Dermis blood vessel endothelial cell (primary cell): ENCODE measurements around the gene PLAC1. TPM values are rescaled to one million over a fixed set of nuclear protein-coding genes. Genes with fewer than 3 reads are reported as not detected.

Experiments used
- DNase-seq: peaks from one replicate; pipeline ENCODE4 v3.0.0; 2010
- total RNA-seq: library from RNA; depleted of rRNA; stranded (reverse); fragments of >200 nt; gene quantifications from 2 replicates; pipeline ENCODE4 v1.2.3, GENCODE V29; 2014

Gene PLAC1
- not detected in 2 replicates for total RNA-seq

- no peak for DNase-seq
Measured at GRCh38 chrX:134658002-134658759, at the start of gene PLAC1. Gene PLAC1, minus strand, starts transcription at chrX:134658471. Its CDS starts 91,789 bp downstream, at chrX:134566682.

DNA sequence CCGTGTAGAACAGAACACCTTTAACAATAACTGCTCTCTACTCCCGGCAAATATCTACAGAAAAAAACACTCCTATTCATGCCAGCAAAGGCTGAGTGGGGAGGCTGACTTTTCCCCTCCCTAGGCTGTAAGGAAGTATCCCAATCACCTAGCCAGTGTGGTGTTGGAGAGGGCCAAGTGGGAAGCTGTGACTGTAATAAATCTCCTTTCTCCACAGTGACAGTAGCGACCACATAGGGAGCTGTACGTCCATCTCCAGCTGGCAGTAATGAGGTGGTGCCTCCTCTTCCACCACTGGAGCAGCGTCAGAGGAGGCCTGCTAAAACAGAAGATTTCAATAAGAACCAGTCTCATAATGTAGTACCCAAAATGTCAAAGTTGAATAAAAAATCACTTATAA is 47.9 kb upstream of the PLAC1 start:
- DNase-seq: no peak

- peak; percentile 48 for DNase-seq
Measured at GRCh38 chrX:134695999-134696398, 37.7 kb upstream of the PLAC1 start.

DNA sequence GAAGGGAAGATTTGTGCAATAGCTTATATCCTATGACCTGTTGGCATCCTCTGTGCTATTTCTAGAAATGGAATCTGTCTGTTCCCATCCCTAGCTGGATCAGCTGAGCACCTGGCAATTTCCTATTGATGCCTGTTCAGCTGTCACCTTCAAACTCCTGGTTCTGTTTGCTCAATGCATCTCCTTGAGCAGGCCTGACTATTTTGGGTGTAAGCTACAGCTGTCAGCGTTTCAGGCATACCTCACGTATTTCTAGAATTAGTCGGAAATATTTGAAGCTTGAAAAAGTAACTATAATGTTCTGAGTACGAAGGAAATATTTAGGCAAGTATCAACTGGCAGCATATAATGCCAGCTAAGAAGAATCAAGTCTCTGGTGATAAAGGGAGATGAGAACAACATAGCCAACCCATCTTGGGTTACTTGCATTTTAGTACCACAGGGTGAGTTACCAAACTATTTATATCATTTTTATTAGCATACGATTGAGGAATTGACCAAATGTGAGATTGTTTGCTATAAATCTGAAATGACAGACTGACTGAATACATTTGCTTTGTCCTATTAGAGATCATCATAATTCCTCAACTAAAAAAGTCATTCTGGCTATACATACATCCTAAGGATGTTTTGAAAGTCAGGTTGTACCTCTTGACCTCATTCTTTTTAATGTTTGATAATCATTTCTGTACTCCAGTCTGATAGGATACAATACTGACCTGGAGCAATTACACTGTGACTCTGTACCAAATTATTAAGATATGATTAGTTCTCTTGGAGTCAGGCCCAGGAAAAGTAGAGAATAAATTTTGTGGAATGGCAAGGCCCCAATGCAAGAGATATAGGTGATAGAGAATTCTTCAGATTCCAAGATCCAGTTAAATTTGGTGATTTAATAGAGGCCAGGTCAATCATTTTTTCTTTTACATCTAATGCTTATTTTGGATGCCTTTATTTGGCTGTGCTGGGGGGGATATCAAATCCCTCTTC is 36.4 kb upstream of the PLAC1 start:
- no peak for DNase-seq

GRCh38 chrX:134693644-134694043 is 35.4 kb upstream of the PLAC1 start:
- no peak for DNase-seq

- peak; percentile 33 for DNase-seq
Measured at GRCh38 chrX:134692990-134693389, 34.7 kb upstream of the PLAC1 start.

DNA sequence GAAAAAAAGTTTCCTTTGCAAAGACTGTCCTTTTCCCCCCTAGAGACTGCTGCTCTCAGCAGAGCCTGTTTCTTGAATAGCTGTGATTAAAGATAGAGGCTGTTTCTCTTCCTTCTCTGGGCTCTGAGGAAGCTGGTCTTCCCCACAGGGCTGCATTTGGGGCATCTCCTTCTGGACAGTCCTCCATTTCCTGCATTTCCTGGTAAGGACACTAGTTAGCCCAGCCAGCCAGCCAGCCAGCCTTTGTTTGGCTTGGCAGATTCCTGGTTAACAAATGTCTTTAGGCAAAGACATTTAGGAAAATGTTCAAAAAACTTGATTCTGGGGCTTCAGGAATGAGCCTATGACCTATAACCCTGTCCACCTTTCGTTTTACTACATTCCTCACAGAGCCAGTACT is 34.0 kb upstream of the PLAC1 start:
- DNase-seq: no peak

- DNase-seq: no peak
Measured at GRCh38 chrX:134691453-134691852, 33.2 kb upstream of the PLAC1 start.

DNA sequence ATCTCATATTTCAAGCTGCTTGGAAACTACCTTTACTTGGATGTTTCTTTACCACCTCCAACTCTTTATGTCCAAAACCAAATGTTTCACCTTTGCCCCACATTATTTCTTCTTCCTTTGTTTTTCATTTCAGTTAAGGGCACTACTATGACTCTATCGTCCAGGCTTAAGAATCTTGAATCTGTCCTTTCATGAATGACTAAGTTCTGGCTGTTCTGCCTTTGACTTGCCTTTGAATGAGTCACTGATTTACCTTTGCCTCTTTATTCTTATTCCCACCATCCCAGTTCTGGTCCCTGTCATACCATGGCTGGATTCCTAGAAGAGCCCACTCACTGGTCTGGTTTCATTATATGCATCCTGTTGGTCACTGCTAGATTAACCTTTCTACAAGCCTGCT is 30.6 kb upstream of the PLAC1 start:
- DNase-seq: no peak

GRCh38 chrX:134688031-134688823 is 30.0 kb upstream of the PLAC1 start:
- no peak for DNase-seq

DNA sequence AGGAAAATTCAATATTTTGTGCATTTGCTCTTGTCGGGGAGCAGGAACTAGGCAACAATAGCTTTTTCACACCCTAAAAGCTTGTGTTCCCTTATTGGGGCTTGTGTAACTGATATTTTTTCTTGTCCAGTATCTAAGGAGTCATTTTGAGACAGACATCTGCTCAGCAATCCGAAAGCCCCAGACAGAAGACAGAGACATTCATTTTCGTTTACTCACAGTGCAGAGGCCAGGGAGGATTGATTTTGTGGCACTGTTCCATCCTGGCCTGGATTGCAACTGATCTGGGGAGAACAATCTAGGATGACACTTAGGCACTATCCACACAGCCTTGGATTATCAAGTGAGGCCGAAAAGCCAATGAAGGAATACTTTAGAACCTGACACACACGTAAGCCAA is 27.4 kb upstream of the PLAC1 start:
- DNase-seq: no peak

- DNase-seq: no peak
Measured at GRCh38 chrX:134684956-134685355, 26.7 kb upstream of the PLAC1 start.

DNA sequence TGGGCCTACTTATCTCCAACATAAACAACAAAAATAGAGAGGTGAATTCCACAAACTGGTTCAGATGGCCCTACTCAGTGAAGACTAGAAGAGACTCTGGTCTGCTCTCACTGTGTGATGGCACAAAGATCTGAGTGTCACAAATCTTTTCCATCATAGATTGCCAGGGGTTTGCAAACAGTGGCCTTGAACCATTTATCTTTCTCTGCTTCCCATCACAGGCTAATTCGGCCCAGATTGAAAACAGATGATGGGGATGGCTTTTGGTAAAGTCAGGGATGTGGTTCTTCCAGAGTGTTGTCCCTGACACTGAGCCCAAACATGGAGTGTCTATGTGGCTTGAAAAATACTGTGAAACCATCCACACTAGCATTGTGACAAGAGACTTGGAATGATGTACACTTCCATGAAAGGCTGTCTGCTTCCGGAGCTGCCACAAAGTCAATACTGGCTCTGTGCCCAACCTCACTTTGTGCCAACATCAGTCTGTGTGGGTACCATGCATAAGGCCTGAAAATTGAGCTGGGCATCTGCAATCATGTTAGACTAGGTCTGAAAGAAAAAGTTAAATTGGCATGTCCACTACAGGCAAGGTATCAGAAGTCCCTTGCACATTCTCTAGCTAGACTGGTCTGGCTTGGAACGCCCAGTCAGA is 25.2 kb upstream of the PLAC1 start:
- DNase-seq: no peak

- DNase-seq: no peak
Measured at GRCh38 chrX:134682081-134682480, 23.8 kb upstream of the PLAC1 start.

DNA sequence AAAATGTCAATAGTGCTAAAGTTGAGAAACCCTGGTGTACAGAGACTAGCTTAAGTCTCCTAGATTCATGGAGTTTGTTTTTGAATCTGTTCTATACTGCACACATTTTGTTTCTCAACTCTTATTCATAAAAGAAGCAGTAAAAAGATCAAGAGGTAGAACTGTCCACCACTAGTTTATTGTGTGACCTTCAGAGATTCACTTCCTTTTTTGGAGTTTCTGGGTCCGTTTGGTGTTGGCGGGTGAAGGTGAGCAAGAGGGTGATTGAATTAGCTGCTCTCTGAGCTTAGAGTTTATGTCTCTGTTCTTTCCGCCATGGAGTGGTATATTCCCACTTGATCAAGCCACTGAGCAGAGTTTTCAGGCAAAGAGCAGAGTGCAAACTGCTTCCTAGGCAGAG is 21.4 kb upstream of the PLAC1 start:
- no peak for DNase-seq

DNA sequence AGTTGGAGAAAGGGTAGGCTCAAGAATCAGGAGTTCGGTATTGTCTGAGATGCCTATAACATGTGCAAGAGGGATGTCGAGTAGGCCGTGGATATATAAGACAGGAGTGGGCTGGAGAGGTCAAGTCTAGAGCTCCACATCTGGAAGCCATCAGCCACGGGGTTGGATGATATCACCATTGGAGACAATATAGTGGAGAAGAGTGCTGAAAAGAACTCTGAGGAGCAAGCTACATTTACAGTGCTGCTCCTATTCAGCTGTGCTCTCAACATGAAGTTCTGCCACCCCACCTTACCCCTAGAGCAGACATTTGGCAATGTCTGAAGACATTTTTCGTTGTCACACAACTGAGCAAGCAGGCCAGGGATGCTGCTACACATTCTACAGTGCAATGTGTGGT is 20.9 kb upstream of the PLAC1 start:
- DNase-seq: no peak

DNA sequence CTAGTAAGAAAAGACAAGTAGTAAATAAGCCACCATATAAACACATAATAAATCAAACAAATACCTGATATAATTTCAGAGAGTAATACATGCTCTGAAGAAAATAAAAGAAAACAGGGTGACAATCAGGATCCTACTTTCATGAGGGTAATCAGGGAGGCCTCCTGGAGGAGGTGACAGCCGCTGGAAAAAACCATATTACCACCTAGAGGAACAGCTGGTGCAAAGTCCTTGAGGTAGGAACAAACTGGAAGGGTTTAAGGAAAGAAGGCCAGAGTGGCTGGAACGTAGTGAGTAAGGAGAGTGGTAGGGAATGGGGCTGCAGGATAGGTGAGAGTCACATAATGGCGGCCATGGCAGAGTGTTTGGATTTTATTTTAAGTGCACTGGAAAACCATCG is 19.1 kb upstream of the PLAC1 start:
- no peak for DNase-seq

DNA sequence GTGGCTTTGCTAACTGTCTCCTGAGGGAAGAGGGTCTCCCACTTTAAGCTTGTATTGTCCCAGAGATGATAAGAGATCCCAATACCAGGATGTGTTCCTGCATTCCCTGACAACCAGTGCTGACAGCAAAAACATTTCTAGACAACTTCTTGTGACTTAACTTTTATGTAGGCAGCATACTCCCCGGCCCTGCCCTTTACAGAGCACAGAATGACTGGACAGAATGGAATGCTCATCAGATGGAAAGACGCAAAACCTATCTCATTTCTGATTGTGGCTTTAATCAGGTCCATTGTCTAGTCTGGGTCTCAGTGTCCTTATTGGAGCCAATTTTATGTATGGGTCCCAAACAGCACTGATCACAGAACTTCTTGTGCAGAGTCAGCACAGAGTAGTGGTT is 18.2 kb upstream of the PLAC1 start:
- peak; percentile 47 for DNase-seq

DNA sequence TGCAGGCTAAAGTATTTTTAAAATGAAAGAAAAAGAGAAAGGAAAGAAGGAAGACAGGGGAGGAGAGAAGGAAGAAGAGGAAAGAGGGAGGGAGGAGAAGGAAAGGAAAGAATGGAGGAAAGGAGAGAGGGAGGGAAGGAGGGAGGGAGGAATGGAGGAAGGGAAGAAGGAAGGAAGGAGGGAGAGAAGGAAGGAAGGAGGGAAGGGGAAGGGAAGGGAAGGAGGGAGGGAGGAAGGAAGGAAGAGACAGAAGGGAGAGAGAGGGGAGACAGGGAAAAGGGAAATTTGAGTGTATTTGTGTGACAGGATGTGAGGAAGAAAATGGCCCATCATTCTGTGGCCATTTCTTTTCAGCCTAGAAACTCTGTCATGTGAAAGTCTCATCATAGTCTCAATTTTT is 14.9 kb upstream of the PLAC1 start:
- no peak for DNase-seq

- no peak for DNase-seq
Measured at GRCh38 chrX:134672101-134672500, 13.8 kb upstream of the PLAC1 start.

DNA sequence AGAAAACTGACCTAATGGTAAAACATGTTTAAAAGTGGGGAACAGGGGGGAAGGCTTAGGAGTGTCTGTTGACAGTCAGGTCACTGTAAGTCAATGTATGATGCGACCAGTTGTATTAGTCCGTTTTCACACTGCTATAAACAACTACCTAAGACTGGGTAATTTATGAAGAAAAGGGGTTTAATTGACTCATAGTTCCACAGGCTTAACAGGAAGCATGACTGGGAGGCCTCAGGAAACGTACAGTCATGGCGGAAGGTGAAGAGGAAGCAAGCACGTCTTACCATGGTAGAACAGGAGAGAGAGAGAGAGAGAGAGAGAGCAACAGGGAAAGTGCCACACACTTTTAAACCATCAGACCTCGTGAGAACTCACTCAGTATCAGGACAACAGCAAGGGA is 13.0 kb upstream of the PLAC1 start:
- peak; percentile 91 for DNase-seq
